A549 (cell line): ENCODE data around the gene SORCS2. TPM values are rescaled to one million over a fixed set of nuclear protein-coding genes. Genes with fewer than 3 reads are reported as not detected.

Experiments
- ATAC-seq, 2 experiments: fragments of 200-7000 bp in 1 of 2; fragments of >200 bp in 1 of 2; cut with Nextera tagmentation in 1 of 2; cut with Tn5 transposase in 1 of 2; 3 replicates each; pipeline versions ENCODE4 v1.8.0 to v1.9.1; 2018 to 2020; ENCODE audit warnings: mild to moderate bottlenecking in 1 of 2, moderate library complexity in 1 of 2
- CTCF ChIA-PET: fragments of 300-600 bp; sonication (Branson Sonifier 250); formaldehyde crosslinking; extraction: SDS; loops from one replicate; lab custom pipeline; 2021; ENCODE audit warnings: antibody characterized with exemption, inconsistent platforms; lab: Yijun Ruan, JAX
- POLR2A ChIA-PET: fragments of 350-600 bp; formaldehyde crosslinking; extraction: SDS; loops from one replicate; lab custom pipeline; 2021; ENCODE audit warnings: antibody characterized with exemption, inconsistent platforms; lab: Yijun Ruan, JAX
- DNase-seq, 2 experiments: peaks; one replicate each; pipeline versions ENCODE4 v3.0.0 to v3.0.0-alpha.2; 2011 to 2016; ENCODE audit warnings: low read depth in 1 of 2, low spot score in 1 of 2
- FAIRE-seq: peaks from 2 replicates; lab custom pipeline; 2011; peaks lifted over from hg19 to GRCh38; lab: Jason Lieb, UNC
- H3K27ac ChIP-seq, 2 experiments: fragments of >200 bp; sonication (Bioruptor Twin); formaldehyde crosslinking; 3 replicates each; pipeline ENCODE4 v1.5.1; 2016 to 2017
- H3K4me1 ChIP-seq: fragments of >200 bp; sonication (Bioruptor Twin); formaldehyde crosslinking; 3 replicates; pipeline ENCODE4 v1.6.1; 2016
- H3K4me2 ChIP-seq: fragments of >200 bp; sonication (Bioruptor Twin); formaldehyde crosslinking; 3 replicates; pipeline ENCODE4 v1.6.1; 2016
- H3K4me3 ChIP-seq: fragments of >200 bp; sonication (Bioruptor Twin); formaldehyde crosslinking; 3 replicates; pipeline ENCODE4 v1.5.1; 2016
- H3K9me3 ChIP-seq: fragments of >200 bp; sonication (Bioruptor Twin); formaldehyde crosslinking; 3 replicates; pipeline ENCODE4 v1.6.1; 2016
- BHLHE40 ChIP-seq: IDR thresholded peaks from 2 replicates; pipeline ENCODE4 v1.6.1; 2012; ENCODE audit warnings: low read depth, low read length, inconsistent platforms
- CHD2 ChIP-seq: fragments of 150-350 bp; IDR thresholded peaks from 2 replicates; pipeline ENCODE4 v1.6.1; 2014; ENCODE audit warnings: low read length; ENCODE audit not compliant: partially characterized antibody
- EHMT2 ChIP-seq: fragments of 200-600 bp; sonication (generic); IDR thresholded peaks from 2 replicates; pipeline ENCODE4 v1.6.1; 2016; ENCODE audit warnings: antibody characterized with exemption, low read depth, mild to moderate bottlenecking, moderate library complexity
- ESRRA ChIP-seq: fragments of 150-350 bp; IDR thresholded peaks from 2 replicates; pipeline ENCODE4 v1.6.1; 2014; ENCODE audit warnings: mild to moderate bottlenecking, low read length, borderline replicate concordance
- FOSB ChIP-seq: fragments of 250-450 bp; sonication (Bioruptor Pico); IDR thresholded peaks from 2 replicates; pipeline ENCODE4 v1.5.0; 2020; ENCODE audit warnings: mild to moderate bottlenecking, moderate library complexity
- FOXS1 ChIP-seq: fragments of 250-450 bp; sonication (Bioruptor Pico); IDR thresholded peaks from 2 replicates; pipeline ENCODE4 v1.5.0; 2020; ENCODE audit warnings: mild to moderate bottlenecking, moderate library complexity
- GATA3 ChIP-seq: IDR thresholded peaks from 2 replicates; pipeline ENCODE4 v1.6.1; 2012; ENCODE audit warnings: borderline replicate concordance
- HOXB13 ChIP-seq: fragments of 250-450 bp; sonication (Bioruptor Pico); IDR thresholded peaks from 2 replicates; pipeline ENCODE4 v1.5.0; 2020; ENCODE audit warnings: low read depth, mild to moderate bottlenecking, moderate library complexity
- KDM5A ChIP-seq: fragments of 200-600 bp; sonication (generic); IDR thresholded peaks from 2 replicates; pipeline ENCODE4 v1.6.1; 2016; ENCODE audit warnings: antibody characterized with exemption, mild to moderate bottlenecking
- PHF8 ChIP-seq: fragments of 200-600 bp; sonication (generic); IDR thresholded peaks from 2 replicates; pipeline ENCODE4 v1.6.1; 2016; ENCODE audit warnings: low read depth, mild to moderate bottlenecking, antibody characterized with exemption, moderate library complexity, borderline replicate concordance
- RCOR1 ChIP-seq: fragments of 150-350 bp; IDR thresholded peaks from 2 replicates; pipeline ENCODE4 v1.6.1; 2014; ENCODE audit warnings: antibody characterized with exemption, low read length, low read depth
- SMC3 ChIP-seq: fragments of >200 bp; sonication (Bioruptor Twin); formaldehyde crosslinking; IDR thresholded peaks from 3 replicates; pipeline ENCODE4 v1.6.1; 2018; ENCODE audit warnings: inconsistent platforms
- SREBF2 ChIP-seq: fragments of 450-650 bp; IDR thresholded peaks from 2 replicates; pipeline ENCODE4 v1.6.1; 2014; ENCODE audit warnings: mild to moderate bottlenecking, moderate library complexity
- ZSCAN20 ChIP-seq: fragments of 250-450 bp; sonication (Bioruptor Pico); IDR thresholded peaks from 2 replicates; pipeline ENCODE4 v1.8.0; 2022; ENCODE audit warnings: mild to moderate bottlenecking, moderate library complexity
- WGBS: methylation state at CpG from one replicate; pipeline ENCODE4 v1.1.6; 2017; ENCODE audit errors: missing lambda C conversion rate; 5-methylcytosine and 5-hydroxymethylcytosine counted together
- polyA plus RNA-seq, 4 experiments: library from polyadenylated mRNA; depleted of rRNA in 3 of 4; stranded (reverse); fragments of >200 nt; fragmentation: RNase III in 1 of 4; extraction: RNeasy Plus Mini Kit Qiagen cat#74134 plus additional on column Dnase treatment in 1 of 4; gene quantifications; 2 replicates in 3 of 4; 3 replicates in 1 of 4; pipeline ENCODE4 v1.2.3, GENCODE V29; 2011 to 2017
- TF ChIP-seq, protein P1 (sequence below): fragments of >200 bp; sonication (Bioruptor Twin); formaldehyde crosslinking; IDR thresholded peaks from 2 replicates; pipeline ENCODE4 v1.6.1; 2016
- TF ChIP-seq, protein P2 (sequence below): fragments of 450-650 bp; IDR thresholded peaks from 2 replicates; pipeline ENCODE4 v1.6.1; 2014; ENCODE audit warnings: antibody characterized with exemption
- TF ChIP-seq, protein P3 (sequence below): fragments of 250-450 bp; sonication (Bioruptor Pico); IDR thresholded peaks from 2 replicates; pipeline ENCODE4 v1.5.0; 2020; ENCODE audit warnings: low read depth, mild to moderate bottlenecking, moderate library complexity
- TF ChIP-seq, protein P4 (sequence below): fragments of >200 bp; sonication (Bioruptor Twin); formaldehyde crosslinking; IDR thresholded peaks from 3 replicates; pipeline ENCODE4 v1.5.1; 2016
- TF ChIP-seq, protein P5 (sequence below): fragments of >200 bp; sonication (Bioruptor Twin); formaldehyde crosslinking; IDR thresholded peaks from 3 replicates; pipeline ENCODE4 v1.6.1; 2016
- TF ChIP-seq, protein P6 (sequence below): IDR thresholded peaks from 2 replicates; pipeline ENCODE4 v1.6.1; 2012; ENCODE audit warnings: low read depth, borderline replicate concordance

Gene SORCS2
- polyA plus RNA-seq, 2 of the 4 experiments (the other 2 are of a cell fraction), result 1.4 to 4.6 TPM

DNA sequence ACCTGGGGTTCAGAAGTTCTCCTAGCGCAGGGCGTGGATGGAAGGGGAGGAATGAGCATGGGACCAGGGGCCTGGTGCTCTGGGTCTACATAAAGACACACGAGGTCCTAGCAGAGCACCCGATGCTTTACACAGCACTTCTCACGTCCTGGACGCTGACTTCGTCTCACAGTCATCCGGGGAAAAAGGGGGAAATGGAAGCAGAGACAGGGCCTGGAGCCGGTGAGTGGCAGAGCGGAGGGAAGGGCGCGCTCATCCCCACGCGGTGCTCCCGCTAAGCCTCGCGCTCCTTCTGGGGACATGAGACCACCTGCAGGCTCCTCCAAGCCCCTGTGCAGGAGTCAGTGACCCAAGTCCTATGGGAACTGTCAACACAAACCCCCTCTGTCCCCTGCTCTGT lies 589.7 kb downstream of the SORCS2 start:
- FAIRE-seq (no peak), DNase-seq (no peak), ATAC-seq (no peak)
- no peak overlapping the region for H3K4me2 ChIP-seq
- TF ChIP-seq, protein P1, sequence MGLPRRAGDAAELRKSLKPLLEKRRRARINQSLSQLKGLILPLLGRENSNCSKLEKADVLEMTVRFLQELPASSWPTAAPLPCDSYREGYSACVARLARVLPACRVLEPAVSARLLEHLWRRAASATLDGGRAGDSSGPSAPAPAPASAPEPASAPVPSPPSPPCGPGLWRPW, result no peak
- TF ChIP-seq SMC3 (no peak), HOXB13 (CRISPR knock-in tag) (no peak), RCOR1 (no peak)
- no peaks in the 10 kb centered on the region for H3K9me3 ChIP-seq
- 93% methylated on average over 17 of the region's 17 CpGs for WGBS
- H3K27ac ChIP-seq, result no peak overlapping the region
- H3K4me1 ChIP-seq, result no peaks in the 10 kb centered on the region
- H3K4me3 ChIP-seq, result no peak overlapping the region
- ChIA-PET POLR2A (no interaction called here), CTCF (interaction anchor here (1.9 kb wide), 1 partner anchor 20 kb away, joined by 6 read pairs; no protein-coding TSS in a partner anchor)

DNA sequence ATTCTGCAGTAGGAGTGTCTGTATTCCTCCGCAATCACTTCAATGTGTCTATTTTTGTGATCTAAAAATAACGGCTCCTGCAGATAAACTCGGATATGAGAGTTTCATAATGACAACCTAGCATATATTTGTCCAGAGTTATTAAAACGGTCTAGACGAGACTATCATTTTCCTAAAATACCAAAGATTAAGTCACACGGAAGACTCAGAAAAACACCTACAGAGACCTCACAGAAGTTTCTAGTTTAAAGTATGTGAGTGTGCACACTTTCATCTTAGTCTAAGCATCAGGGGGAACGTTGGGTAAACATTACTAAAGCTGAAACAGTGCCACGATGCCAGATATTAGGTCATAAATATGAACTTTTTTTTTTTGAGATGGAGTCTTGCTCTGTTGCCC lies 590.4 kb downstream of the SORCS2 start:
- Histone ChIP-seq H3K27ac (no peak overlapping the region), H3K4me1 (no peaks in the 10 kb centered on the region), H3K4me2 (no peak overlapping the region), H3K9me3 (no peaks in the 10 kb centered on the region), H3K4me3 (no peak overlapping the region)
- FAIRE-seq, result no peak
- POLR2A ChIA-PET, result no interaction called here
- CTCF ChIA-PET, result interaction anchor here (1.9 kb wide), 1 partner anchor 21 kb away, joined by 6 read pairs; no protein-coding TSS in a partner anchor
- WGBS, result 68% methylated on average over 8 of the region's 8 CpGs
- TF ChIP-seq, protein P1, result no peak
- no peak for TF ChIP-seq RCOR1
- no peak for TF ChIP-seq PHF8
- no peak for TF ChIP-seq EHMT2
- no peak for TF ChIP-seq FOSB
- TF ChIP-seq BHLHE40, result no peak
- no peak for TF ChIP-seq ESRRA
- TF ChIP-seq CHD2, result no peak
- no peak for TF ChIP-seq KDM5A
- TF ChIP-seq FOXS1 (CRISPR knock-in tag), result no peak
- TF ChIP-seq, protein P2, sequence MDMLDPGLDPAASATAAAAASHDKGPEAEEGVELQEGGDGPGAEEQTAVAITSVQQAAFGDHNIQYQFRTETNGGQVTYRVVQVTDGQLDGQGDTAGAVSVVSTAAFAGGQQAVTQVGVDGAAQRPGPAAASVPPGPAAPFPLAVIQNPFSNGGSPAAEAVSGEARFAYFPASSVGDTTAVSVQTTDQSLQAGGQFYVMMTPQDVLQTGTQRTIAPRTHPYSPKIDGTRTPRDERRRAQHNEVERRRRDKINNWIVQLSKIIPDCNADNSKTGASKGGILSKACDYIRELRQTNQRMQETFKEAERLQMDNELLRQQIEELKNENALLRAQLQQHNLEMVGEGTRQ, result no peak
- TF ChIP-seq, protein P3, sequence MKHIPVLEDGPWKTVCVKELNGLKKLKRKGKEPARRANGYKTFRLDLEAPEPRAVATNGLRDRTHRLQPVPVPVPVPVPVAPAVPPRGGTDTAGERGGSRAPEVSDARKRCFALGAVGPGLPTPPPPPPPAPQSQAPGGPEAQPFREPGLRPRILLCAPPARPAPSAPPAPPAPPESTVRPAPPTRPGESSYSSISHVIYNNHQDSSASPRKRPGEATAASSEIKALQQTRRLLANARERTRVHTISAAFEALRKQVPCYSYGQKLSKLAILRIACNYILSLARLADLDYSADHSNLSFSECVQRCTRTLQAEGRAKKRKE (CRISPR knock-in tag), result no peak
- no peak for ATAC-seq
- DNase-seq, result no peak

DNA sequence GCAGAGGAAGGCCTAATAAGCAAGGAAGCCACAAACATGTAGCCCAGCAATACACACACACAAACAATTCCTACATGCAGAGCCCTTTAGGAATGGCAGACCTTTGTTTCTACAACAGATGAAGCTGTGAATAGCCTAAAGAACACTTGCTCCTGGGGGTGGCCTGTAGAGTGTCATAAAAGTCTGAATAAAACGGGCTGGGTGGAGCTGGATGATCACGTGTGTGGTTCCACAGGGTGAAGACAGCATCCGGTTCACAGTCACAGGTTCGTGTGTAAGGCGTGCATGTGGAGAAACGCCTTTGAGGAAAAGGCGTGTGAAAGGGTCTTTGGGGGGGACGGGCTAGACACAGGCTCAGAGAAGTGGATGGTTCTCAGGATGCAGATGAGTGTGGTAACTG lies 591.2 kb downstream of the SORCS2 start:
- no peaks in the 10 kb centered on the region for H3K9me3 ChIP-seq
- CTCF ChIA-PET, result interaction anchor here (1.9 kb wide), 1 partner anchor 22 kb away, joined by 6 read pairs; no protein-coding TSS in a partner anchor
- POLR2A ChIA-PET, result no interaction called here
- no peaks in the 10 kb centered on the region for H3K4me1 ChIP-seq
- FAIRE-seq, result no peak
- ATAC-seq, result no peak
- no peak overlapping the region for H3K27ac ChIP-seq
- H3K4me2 ChIP-seq, result no peak overlapping the region
- no peak for DNase-seq
- H3K4me3 ChIP-seq, result no peak overlapping the region
- WGBS, result 88% methylated on average over 8 of the region's 8 CpGs
- TF ChIP-seq SREBF2 (no peak), CHD2 (no peak), GATA3 (no peak), ZSCAN20 (CRISPR knock-in tag) (no peak)
- TF ChIP-seq, protein P4, sequence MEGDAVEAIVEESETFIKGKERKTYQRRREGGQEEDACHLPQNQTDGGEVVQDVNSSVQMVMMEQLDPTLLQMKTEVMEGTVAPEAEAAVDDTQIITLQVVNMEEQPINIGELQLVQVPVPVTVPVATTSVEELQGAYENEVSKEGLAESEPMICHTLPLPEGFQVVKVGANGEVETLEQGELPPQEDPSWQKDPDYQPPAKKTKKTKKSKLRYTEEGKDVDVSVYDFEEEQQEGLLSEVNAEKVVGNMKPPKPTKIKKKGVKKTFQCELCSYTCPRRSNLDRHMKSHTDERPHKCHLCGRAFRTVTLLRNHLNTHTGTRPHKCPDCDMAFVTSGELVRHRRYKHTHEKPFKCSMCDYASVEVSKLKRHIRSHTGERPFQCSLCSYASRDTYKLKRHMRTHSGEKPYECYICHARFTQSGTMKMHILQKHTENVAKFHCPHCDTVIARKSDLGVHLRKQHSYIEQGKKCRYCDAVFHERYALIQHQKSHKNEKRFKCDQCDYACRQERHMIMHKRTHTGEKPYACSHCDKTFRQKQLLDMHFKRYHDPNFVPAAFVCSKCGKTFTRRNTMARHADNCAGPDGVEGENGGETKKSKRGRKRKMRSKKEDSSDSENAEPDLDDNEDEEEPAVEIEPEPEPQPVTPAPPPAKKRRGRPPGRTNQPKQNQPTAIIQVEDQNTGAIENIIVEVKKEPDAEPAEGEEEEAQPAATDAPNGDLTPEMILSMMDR, result no peak
- TF ChIP-seq, protein P5, sequence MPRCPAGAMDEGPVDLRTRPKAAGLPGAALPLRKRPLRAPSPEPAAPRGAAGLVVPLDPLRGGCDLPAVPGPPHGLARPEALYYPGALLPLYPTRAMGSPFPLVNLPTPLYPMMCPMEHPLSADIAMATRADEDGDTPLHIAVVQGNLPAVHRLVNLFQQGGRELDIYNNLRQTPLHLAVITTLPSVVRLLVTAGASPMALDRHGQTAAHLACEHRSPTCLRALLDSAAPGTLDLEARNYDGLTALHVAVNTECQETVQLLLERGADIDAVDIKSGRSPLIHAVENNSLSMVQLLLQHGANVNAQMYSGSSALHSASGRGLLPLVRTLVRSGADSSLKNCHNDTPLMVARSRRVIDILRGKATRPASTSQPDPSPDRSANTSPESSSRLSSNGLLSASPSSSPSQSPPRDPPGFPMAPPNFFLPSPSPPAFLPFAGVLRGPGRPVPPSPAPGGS, result no peak
- TF ChIP-seq, protein P6, sequence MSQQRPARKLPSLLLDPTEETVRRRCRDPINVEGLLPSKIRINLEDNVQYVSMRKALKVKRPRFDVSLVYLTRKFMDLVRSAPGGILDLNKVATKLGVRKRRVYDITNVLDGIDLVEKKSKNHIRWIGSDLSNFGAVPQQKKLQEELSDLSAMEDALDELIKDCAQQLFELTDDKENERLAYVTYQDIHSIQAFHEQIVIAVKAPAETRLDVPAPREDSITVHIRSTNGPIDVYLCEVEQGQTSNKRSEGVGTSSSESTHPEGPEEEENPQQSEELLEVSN, result no peak
- TF ChIP-seq, all 56 proteins: peak for 0
